Islet precursor cell (in vitro differentiated cells): ENCODE results near the gene ZNF117.
"Not testable (repeated sequence)": the region's sequence is repeated elsewhere in the genome, so short reads cannot be mapped to it uniquely, and the experiment has no call there.

ENCODE experiments used
- DNase-seq: peaks from one replicate; pipeline ENCODE4 v3.0.0-alpha.2; 2018

ZNF117 gene

DNA sequence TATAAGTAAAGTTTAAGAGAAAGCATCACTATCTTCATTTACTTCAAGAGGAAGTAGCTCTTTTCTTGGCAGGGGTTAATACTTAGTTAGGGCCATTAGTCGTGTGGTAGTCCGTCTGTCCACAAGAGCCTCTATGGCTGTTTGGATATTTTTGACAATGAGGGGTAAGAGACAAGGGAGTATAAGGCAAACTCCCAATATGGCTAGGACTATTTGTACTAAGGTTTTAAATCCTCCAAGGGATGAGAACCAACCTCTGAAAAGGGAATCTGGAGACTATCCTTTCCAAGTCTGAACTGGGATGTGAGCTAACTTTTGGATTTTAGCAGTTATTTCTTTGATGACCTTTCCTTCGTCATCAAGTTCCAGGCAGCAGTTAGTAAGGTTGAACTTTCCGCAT, at the start of gene ZNF117:
ZNF117 (minus strand) TSS at position 101 of the 400 bp plus-strand sequence.
- DNase-seq = no peak

DNA sequence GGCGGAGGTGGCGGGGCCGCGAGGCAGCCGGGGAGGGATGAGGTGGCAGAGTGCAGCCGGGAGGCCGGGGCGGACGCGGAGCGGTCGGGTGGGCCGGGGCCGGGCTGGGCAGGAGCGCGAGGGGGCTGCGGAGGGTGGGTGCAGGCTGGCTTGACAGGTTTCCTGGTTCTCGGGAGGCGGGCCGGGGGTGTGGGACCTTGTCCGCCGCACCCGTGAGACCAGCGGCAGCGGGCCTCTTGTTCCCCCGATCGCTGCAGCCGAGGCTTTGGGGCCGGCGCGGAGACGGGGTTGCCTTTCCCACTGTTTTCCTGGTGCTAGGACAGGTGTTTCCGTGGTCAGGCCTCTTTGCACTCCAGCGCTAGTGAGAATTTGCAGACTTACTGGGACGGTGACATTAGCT, 47.9 kb upstream of the ZNF117 start:
- peak; percentile 76 for DNase-seq

DNA sequence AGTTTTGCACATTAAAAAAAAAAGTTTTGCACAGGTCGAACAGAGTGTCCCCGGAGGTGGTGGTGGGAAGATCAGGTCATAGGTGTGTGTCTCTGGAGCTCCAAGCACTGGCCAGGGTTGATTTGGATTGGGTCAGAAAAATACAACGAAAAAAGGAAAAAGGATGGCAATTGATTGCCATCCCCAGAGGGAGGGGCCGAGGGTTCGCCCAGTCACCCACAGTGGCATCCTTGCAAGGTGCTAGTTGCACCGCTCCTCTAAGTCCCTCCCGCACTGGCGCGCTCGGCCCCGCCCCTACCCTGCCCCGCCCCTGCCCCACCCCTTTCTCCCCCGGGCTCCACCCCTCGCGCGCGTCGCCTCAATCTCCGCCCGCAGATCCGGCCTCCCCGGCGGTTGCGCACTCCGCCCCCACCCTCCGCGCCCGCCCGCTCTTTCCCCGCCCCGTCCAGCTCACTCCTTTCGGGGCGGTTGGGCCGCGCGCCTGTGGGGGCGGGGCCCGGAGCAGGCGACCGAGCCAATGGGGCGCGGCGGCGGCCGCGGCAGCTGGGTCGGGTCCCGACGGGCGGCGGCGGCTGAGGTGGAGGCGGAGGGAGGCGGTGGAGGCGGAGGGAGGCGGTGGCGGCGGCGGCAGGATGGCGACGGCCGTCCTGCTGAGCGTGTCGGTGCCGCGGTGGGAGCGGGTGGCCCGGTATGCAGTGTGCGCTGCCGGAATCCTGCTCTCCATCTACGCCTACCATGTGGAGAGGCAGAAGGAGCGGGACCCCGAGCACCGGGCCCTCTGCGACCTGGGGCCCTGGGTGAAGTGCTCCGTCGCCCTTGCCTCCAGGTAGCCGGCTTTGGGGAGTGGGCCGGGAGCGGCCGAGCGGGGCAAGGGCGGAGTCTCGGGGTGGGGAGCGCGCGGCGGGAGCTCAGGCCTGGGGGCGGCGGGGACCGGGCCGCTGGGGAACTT, 47.2 kb upstream of the ZNF117 start:
- DNase-seq = peak; percentile 98

DNA sequence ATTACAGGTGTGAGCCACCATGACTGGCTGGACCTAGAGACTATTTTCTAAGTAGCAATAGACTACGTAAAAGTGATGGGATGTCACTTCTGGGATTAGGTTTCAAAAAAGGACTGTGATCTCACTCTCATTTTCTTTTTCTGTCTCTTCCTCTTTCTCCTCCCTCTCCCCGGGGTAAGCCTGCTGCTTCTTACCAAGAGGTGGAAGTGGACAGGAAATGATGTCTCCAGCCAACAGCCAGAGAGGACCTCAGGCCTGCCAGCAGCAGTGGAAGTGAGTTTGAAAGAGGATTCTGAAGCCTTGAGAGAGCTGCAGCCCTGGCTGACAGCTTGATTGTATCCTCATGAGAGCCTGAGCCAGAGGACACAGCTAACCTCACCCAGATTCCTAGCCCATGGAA, 45.7 kb upstream of the ZNF117 start:
- DNase-seq = not testable (repeated sequence)

DNA sequence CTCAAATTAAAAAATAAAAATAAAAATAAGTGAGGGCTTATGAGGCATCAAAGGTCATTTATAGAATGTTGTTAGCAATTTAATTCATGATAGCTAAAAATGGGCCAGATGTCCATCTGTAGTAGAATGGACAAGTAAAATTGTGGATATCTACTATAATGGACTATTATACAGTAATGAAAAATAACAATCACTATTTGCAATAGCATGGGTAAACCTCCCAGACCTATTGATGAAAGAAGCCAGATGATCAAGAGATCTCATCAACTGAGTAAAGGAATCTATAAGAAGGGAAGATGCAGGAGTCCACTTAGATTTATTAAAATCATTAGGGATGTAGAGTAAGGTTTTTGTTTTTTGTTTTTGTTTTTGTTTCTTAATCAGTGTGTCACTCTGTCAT, 44.6 kb upstream of the ZNF117 start:
- not testable (repeated sequence) for DNase-seq

DNA sequence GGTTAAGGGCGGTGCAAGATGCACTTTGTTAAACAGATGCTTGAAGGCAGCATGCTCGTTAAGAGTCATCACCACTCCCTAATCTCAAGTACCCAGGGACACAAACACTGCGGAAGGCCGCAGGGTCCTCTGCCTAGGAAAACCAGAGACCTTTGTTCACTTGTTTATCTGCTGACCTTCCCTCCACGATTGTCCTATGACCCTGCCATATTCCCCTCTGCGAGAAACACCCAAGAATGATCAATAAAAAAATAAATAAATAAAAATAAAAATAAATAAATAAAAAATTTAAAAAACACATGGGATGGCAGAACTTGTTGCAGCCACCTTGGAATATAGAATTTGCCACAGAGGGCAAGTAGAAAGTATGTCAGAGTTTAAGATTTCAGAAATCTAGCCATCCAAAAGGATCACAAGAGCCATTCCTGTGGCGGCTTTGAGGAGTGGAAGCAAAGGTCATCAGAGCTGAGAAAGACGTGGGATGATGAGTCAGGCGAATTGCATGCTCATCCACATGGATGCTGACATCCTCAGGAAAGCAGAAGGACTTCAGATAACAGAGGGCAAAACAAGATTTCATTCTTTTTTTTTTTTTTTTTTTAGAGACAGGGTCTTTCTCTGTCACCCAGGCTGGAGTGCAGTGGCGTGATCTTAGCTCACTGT, 43.4 kb upstream of the ZNF117 start:
- DNase-seq = not testable (repeated sequence)

DNA sequence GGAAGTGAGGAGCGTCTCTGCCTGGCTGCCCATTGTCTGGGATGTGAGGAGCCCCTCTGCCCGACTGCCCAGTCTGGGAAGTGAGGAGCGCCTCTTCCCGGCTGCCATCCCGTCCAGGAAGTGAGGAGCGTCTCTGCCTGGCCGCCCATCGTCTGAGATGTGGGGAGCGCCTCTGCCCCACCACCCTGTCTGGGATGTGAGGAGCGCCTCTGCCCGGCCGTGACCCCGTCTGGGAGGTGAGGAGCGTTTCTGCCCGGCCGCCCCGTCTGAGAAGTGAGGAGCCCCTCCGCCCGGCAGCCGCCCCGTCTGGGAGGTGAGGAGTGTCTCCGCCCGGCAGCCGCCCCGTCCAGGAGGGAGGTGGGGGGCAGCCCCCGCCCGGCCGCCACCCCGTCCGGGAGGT, 42.6 kb upstream of the ZNF117 start:
- DNase-seq = not testable (repeated sequence)

DNA sequence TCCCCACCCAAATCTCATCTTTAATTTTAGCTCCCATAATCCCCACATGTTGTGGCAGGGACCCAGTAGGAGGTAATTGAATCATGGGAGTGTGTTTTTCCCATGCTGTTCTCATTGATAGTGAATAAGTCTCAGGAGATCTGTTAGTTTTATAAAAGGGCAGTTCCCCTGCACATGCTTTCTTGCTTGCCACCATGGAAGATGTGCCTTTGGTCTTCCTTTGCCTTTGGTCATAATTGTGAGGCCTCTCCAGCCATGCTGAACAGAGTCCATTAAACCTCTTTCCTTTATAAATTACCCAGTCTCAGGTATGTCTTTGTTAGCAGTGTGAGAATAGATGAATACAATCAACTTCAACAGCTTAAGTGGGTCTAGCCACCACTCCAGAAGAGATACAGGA, 34.2 kb upstream of the ZNF117 start:
- not testable (repeated sequence) for DNase-seq

DNA sequence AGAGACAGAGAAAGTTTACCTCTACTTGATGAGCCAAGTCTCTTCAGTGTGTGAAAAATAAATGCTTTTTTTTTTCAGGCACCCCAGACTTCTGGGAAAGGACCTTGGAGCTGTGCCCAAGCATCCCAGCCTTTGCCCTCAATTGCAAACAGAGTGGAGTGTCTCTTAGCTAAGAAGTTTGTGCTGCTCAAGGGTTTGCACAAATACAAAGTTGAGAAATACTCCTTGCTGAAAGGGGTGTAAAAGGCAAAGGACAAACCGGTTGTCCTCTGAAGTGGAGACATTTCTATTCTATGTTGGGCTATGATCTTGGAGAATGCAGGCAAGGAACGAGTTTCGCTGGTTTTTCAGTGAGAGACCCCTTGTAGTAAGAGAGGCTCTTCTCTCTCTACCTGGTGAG, 30.1 kb upstream of the ZNF117 start:
- DNase-seq = not testable (repeated sequence)

DNA sequence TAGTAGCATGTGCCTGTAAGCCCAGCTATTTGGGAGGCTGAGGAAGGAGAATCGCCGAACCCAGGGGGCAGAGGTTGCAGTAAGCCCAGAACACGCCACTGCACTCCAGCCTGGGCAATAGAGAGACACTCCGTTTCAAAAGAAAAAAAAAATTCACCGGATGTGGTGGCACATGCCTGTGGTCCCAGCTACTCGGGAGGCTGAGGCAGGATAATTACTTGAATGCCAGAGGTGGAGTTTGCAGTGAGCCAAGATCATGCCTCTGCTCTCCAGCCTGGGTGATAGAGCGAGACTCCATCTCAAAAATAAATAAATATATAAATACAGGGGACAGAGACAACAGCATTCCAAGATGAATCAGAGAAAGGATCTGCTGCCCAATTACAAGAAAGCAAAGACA, 19.0 kb upstream of the ZNF117 start:
- DNase-seq = not testable (repeated sequence)

DNA sequence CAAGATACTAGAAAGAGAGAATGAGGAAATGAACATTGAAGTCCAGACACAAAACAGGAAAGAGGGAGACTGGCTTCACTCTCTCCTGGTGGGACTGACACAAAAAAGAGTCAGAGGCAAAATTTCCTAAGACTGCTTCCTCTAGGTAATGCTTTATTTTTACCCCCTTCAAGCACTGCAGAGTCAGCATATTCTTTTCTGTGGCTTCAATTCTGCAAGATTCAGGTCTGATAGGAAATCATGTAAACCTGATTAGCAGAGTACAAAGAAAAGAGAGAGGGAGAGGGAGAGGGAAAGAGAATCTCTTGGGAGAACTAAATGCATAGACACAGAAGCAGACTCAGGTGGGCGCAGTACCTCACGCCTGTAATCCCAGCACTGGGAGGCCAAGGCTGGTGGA, 18.6 kb upstream of the ZNF117 start:
- DNase-seq = not testable (repeated sequence)

DNA sequence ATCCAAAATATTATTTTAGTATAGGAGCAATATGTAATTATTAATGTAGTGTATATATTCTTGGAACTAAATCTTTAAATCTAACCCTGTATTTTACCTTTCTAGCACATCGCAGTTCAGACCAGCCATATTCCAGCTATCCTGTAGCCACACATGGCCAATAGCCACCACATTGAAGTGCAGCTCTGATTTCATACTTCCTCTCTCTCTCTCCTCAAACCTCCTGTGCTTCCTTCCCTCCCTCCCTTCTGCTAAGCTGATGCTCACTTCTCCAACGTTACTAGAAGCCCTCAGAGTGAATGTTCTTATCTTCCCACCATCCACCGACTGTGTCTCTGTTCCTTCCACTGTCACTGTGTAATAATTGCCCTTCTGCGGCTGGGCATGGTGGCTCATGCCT, 16.2 kb upstream of the ZNF117 start:
- not testable (repeated sequence) for DNase-seq

DNA sequence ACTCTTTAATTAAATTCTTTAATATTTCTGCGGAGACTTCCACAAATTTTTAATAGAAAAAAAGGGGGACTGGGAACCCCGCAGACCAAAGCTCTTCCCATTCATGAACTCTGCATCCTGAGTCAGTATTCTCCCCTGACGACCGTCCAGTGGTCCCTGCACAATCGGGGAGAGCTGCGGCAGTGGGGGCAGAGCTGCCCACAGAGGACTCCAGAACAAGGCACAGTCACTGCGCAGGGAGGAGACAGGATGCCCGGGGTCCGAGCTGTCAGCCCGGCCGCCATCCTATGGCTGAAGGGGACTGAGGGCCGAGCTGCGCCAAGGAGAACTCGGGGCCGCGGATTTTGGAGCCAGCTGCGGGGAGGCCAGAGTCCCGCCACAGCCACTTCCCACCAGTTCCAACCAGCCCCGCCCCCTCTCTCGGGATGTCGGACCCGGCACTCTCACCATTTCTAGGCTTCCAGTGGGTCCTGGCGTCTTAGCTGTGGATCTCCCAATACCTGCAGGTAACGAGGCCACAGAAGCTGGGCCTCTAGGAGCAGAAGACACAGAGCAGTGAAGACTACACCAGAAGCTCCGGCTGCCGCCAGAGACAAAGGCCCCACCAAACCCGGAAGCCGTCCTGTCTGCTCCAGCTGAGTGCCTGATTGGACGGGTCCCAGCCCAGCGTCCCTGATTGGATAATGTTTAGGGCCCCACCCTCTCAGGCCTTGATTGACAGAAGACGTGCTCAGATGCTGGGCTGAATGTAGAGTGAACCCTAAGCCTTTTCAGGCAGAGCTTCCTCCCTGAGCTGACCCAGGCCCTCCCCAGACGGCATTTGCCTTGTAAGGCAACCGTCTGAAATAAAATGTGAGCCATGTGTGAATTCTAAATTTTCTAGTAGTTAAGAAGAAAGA, 15.5 kb upstream of the ZNF117 start, which contains the start of gene ERV3-1:
ERV3-1 (minus strand) TSS at position 594 of the 899 bp plus-strand sequence. CDS start 13,661 bp downstream, outside the sequence.
- DNase-seq = peak; percentile 98

DNA sequence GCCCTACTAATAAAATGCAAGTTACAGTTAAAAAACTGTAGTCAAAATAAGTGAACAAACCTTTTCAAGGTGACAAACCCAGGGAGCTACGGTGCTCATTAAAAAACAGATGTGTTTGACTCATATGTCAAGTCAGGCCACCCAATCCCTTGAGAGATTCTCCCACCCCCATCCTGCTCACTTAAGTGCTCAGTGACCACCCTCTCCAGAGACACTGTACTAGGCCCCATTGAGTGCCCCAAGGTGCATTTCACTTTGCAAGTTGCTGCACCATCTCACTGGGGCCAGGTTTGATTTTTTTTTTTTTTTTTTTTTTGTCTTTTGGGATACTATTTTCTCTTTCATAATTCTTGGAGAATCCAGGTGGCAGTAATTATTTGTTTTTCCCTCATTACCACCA, 13.7 kb upstream of the ZNF117 start:
- DNase-seq = no peak

DNA sequence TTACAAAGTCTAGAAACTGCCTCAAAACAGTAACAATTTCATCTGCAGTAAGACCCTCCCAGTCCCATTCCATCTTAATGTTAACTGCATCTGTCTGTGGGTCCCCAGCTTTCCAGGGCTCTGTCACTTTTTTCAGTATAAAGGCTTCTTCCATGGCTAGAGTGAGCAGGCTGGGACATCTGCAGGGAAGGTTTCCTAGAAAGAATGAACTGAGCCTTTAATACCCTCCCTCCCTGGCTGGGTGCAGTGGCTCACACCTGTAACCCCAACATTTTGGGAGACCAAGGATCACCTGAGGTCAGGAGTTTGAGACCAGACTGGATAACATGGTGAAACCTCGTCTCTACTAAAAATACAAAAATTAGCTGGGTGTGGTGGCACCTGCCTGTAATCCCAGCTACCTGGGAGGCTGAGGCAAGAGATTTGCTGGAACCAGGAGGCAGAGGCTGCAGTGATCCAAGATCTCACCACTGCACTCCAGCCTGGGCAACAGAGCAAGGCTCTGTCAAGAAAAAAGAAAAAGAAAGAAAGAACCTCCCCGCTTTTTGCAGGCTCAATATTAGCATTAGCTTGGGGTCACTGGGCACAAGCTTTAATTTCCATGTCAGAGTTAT, 12.2 kb upstream of the ZNF117 start:
- DNase-seq = no peak

DNA sequence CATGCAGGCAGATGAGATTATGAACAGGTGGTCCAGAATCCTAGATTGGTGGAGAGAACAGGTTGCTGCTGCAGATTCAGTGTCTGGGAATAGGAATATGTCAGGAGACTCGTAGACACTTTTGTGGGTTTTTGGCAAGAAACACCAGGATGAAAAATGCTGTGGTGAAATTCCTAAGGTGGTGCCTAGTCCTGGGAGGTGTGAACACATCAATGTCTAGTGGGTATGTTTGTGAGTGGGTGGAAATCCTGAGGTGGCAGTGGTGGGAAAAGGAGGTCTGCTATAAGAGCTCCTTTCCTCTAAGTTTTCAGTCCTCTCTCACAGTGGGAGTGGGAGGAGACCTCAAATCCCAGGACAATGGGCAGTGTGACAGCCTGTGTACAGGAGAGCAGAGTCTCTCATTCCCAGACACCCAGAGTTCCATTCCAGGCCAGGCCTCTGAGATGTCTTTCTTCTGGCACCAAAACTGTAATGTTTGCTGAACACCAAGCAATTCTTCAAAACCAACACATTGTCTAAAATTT, 10.5 kb upstream of the ZNF117 start:
- no peak for DNase-seq

DNA sequence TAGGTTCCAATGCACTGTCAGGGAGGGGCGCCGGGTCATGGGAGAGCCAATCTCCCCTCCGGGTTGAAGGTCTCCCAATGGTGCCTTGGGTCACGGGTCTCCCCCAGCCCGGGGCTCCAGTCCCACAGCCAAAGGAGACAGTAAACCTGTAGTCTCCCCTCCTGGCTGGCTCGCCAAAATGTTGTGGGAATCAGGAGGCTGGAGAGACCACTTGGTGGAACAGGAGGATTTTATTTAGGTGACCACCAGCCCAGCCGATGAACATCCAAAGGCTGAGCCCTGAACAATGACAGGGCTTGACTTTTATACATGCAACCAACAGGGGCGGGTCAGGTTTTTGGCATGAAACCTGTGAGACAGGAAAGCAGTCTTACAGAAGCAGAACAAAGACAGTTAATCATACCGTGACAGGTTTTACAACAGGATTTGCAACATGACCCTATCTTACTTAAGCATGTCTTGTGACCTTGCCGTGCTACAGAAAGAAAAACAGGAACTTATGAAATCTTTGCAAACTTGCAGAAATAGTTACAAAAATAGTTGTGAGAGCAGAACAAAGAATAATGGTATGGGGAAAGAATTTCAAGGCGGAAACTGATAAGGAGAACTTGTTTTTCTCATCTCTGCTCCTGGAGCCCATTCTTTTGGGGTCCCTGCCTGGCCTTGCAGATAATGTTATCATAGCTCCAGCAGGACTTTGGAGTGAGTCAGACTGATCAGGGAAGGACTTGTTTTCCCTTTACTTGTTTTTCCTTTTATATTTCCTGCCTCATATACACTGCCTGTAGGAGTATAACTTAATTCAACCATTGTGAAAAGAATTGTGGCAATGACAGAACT, 8.5 kb upstream of the ZNF117 start:
- DNase-seq = no peak

DNA sequence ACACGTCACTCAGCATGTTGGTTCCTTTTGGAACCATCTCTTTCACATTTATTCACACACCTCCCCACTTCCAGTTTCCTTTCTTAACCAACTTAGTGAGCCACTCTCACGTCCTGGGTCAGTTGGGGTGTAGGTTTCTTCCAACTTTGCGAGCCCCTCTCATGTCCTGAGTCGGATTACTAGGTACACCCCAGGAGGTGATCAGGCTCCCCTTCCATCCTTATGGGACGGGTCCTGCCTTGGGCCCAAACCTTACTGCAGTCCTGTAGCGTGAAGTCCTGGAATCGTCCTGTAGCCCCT, 8.0 kb upstream of the ZNF117 start:
- DNase-seq = no peak

DNA sequence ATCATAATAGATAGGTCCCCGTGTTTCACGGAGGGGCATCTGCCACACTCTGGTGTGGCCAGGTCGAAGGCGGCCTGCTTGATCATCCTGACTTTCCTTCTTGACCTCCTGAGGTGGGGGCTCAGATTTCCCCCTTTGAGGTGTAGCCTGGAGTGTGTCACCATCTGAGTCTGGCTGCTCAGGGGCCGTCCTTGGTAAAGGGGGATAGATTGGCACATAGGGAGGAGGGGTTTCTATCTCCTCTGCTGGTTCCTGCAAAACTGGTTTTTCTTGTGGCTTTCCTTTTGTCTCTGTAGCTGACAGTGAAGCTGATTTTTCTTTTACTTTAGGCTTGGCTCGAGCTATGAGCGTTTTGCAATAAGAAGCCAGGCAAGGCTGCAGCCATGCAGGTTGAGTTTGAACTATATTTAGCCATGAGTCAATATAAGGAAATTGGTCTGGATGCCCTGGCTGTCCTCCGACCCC, 7.1 kb upstream of the ZNF117 start:
- DNase-seq = no peak

DNA sequence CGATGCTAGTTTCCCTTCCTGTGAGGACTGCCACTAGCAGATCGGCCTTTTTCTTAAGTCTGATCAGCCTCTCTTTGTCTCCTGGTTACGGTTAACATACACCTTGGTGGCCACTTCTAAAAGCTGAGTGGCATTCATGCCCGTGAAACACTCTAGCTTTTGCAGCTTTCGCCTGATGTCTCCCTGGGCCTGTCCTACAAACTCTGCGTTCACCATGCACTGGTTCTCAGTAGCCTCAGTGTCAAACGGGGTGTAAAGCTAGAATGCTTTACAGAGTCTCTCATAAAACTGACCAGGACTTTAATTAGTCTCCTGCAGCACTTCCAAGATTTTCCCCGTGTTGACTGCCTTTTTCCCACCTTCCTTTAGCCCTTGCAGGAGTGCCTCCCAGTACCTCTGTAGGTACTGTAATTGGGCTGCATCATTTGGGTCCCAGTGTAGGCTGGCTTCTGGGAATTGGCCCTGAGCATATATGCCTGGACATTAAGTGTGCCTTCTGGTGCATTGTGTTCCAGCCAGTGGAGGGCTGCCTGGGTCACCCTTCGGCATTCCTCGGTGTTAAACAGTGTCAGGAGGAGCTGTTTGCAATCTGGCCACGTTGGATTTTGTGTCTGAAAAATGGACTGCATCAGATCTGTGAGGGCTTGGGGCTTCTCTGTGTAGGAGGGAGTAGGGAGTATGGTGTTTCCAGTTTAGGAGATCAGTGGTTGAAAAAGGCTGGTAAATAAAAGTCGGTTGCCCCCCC, 6.5 kb upstream of the ZNF117 start:
- no peak for DNase-seq

DNA sequence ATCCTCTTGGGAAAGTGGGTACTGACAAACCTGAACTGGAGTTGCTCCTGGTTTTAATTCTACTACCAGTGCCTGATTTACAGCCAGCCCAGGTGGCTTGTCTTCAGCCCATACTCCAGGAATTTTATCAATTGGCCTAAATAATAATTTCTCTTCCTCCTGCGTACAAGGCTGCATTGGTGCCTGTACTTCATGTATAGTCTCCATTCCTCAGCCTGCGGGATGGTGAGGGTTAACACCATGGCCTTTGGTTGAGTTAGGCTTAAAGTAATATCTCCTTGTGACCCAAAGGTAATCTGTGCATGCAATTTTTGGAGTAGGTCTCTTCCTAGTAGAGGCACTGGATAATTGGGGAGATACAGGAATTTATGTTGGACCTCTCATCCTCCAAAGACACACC, 5.5 kb upstream of the ZNF117 start:
- no peak for DNase-seq
